ENCODE results near the gene ERMN. TPM values are rescaled to one million over a fixed set of nuclear protein-coding genes. Genes with fewer than 3 reads are reported as not detected.

The ERMN gene
- total and polyA plus RNA-seq, 2 of the 13 experiments (the other 11 are each of a cell fraction or from before 2014, with no cell fraction given), result not detected

DNA sequence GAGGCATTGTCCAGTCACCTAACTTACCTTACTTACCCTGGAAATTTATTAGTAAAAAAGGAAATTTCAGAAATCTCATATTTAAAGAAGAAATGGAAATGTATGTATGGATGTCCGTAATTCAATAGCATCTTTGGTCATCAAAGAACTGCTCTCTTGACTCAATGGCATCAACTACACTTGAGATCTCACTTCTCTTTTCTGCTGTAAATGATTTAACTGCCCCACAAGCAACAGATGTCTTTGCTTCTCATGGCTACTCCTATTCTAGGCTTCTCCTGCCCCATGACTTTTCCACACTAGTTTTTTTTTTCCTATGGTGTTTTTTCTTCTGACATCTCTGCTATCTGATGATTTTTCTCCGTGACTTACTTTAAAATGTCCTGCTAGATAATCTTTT lies 34.0 kb upstream of the ERMN start:
- Histone ChIP-seq H2AFZ (ENCODE audit: low read length) (no peak overlapping the region), H3K36me3 (replicated peaks in 1 of 2; ENCODE audit: control insufficient read depth in 1 of 2, insufficient read depth in 2 of 2, low read length in 2 of 2) (no peaks in the 10 kb centered on the region), H3K9me3 (ENCODE audit: low read length) (peaks cover 28% of the 10 kb centered on the region), H3K27me3 (ENCODE audit: control insufficient read depth in 1 of 2, insufficient read depth in 2 of 2, low read length in 2 of 2) (no peaks in the 10 kb centered on the region), H3K27ac (ENCODE audit: extremely low read length, insufficient read depth, low read length) (no peak overlapping the region), H3K4me3 (replicated peaks in 1 of 3; ENCODE audit: insufficient read depth in 1 of 3, low read depth in 2 of 3, low read length in 3 of 3) (no peak overlapping the region), H4K20me1 (ENCODE audit: insufficient read depth, low read length) (no peaks in the 10 kb centered on the region), H3K9ac (ENCODE audit: insufficient read depth, low read depth, low read length) (no peak overlapping the region), H3K4me2 (ENCODE audit: low read depth, low read length) (no peak overlapping the region), H3K4me1 (ENCODE audit: insufficient read depth, low read length) (0 out of 2 replicates have a peak, but pooled peaks cover under 1% of the 10 kb centered on the region), H3K79me2 (ENCODE audit: insufficient read depth, low read length) (no peaks in the 10 kb centered on the region)
- no peak for TF ChIP-seq ZFX (CRISPR knock-in tag; IDR thresholded peaks at IDR 0.05; ENCODE audit: low read depth)
- no peak for DNase-seq (ENCODE audit: low spot score)
- no peak for ATAC-seq
- WGBS (ENCODE audit: low lambda C conversion rate), result 2% methylated on average over 2 of the region's 2 CpGs
- no peak for FAIRE-seq
- in situ Hi-C loops (cut with HindIII; ENCODE audit: extremely low pct_ligation_motif_present, low pct_unique_long_range_greater_than_20kb), result no loop called here
- BruUV-seq (replicated peaks), result no TSS peak
- POLR2A ChIA-PET, result no interaction called here
- intact Hi-C loops (cut with micrococcal nuclease; ENCODE audit: unreplicated experiment), result no loop called here
- CTCF ChIA-PET (ENCODE audit: low intra/inter-chr PET ratio, low total read pairs), result no interaction called here

GRCh38 chr2:157355618-157356017 lies 30.0 kb upstream of the ERMN start:
- WGBS (ENCODE audit: low lambda C conversion rate), result 0% methylated on average over 1 of the region's 1 CpG
- no peak for TF ChIP-seq ZNF234 (CRISPR knock-in tag; conservative IDR thresholded peaks at IDR 0.05)
- no peak for TF ChIP-seq CHD4 (IDR thresholded peaks at IDR 0.05; ENCODE audit: borderline replicate concordance, low read length)
- TF ChIP-seq EHMT2 (IDR thresholded peaks at IDR 0.05; ENCODE audit: borderline replicate concordance, low read depth, low read length), result no peak
- TF ChIP-seq ZNF780A (CRISPR knock-in tag; IDR thresholded peaks at IDR 0.05), result no peak
- TF ChIP-seq HNRNPL (IDR thresholded peaks at IDR 0.05; ENCODE audit: low read depth, low read length), result no peak
- Histone ChIP-seq H3K79me2 (ENCODE audit: insufficient read depth, low read length) (no peaks in the 10 kb centered on the region), H3K27ac (ENCODE audit: extremely low read length, insufficient read depth, low read length) (no peak overlapping the region), H3K9ac (ENCODE audit: insufficient read depth, low read depth, low read length) (no peak overlapping the region), H3K4me1 (ENCODE audit: insufficient read depth, low read length) (no peaks in the 10 kb centered on the region), H3K9me3 (ENCODE audit: low read length) (no peaks in the 10 kb centered on the region), H3K4me2 (ENCODE audit: low read depth, low read length) (no peak overlapping the region), H3K4me3 (replicated peaks in 1 of 3; ENCODE audit: insufficient read depth in 1 of 3, low read depth in 2 of 3, low read length in 3 of 3) (no peak overlapping the region), H3K36me3 (replicated peaks in 1 of 2; ENCODE audit: control insufficient read depth in 1 of 2, insufficient read depth in 2 of 2, low read length in 2 of 2) (no peaks in the 10 kb centered on the region), H2AFZ (ENCODE audit: low read length) (no peak overlapping the region), H3K27me3 (ENCODE audit: control insufficient read depth in 1 of 2, insufficient read depth in 2 of 2, low read length in 2 of 2) (no peaks in the 10 kb centered on the region), H4K20me1 (ENCODE audit: insufficient read depth, low read length) (no peaks in the 10 kb centered on the region)
- POLR2A ChIA-PET, result no interaction called here
- FAIRE-seq (no peak), ATAC-seq (no peak), DNase-seq (ENCODE audit: low spot score) (no peak)
- in situ Hi-C loops (cut with HindIII; ENCODE audit: extremely low pct_ligation_motif_present, low pct_unique_long_range_greater_than_20kb) (no loop called here), intact Hi-C loops (cut with micrococcal nuclease; ENCODE audit: unreplicated experiment) (no loop called here)
- no TSS peak for BruUV-seq (replicated peaks)
- CTCF ChIA-PET (ENCODE audit: low intra/inter-chr PET ratio, low total read pairs), result no interaction called here
